GM12875 (cell line): Measurements from ENCODE around the gene MEG3.

ENCODE experiments used
- H3K4me3 ChIP-seq: one replicate; pipeline ENCODE4 v1.5.1; 2011; ENCODE audit warnings: low read depth, low read length, control low read depth
- CTCF ChIP-seq: IDR thresholded peaks from 2 replicates; pipeline ENCODE4 v1.5.1; 2011; ENCODE audit warnings: low read depth, mild to moderate bottlenecking, control low read depth, inconsistent platforms, low read length, moderate library complexity, borderline replicate concordance; ENCODE audit not compliant: insufficient read depth

The MEG3 gene

DNA sequence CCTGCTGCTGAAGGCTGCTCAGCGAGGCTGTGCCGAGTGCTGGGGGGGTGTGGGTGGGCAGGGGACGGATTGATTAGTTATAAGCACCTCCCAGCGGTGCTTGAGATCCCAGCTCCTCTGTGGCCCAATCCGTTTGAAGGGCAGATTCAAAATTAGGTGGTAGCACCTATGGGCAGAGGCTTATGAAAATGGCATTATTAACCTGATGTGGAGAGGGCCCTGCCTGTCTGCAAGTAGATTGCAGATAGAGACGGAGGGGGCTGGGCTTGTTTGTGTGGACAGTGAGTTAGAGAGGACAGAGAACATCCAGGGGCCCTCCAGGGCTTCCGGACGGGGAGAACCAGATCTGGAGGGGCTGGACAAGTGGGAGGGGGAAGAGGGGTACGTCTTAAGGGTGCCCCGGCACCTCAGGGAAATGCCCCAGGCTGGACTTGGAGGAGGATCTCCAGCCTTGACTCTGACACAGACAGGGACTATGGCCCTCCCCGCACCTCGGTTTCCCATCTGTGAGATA lies 77.8 kb downstream of the MEG3 start, which contains the start of gene RTL1:
TSS of gene RTL1 (minus strand) at position 51 of the 514 bp plus-strand sequence. CDS start 18,934 bp downstream, outside the sequence.
- no peak within 1 kb of the TSS for H3K4me3 ChIP-seq
- TF ChIP-seq CTCF, result no peak

- no peak for TF ChIP-seq CTCF
Observed at GRCh38 chr14:100904307-100905087, 78.6 kb downstream of the MEG3 start.

DNA sequence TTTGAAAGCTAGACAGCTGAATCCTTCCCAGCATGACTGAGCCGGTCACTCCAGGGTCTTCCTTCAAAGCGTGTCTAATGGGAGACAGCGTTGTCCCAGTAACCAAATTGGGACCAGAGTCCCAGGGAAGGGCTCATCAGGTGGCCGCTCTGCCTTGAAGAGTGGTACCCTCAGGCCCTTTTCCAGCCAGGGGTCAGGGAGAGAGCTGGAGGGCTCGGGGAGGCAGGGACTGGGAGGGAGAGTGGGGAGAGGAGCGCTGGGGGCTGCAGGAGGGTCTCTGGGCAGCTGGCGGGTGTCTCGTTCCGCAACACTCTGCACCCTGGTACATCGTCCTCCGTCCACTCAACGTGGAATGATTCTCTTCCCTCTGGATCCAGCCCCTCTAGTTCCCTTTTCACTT lies 79.2 kb downstream of the MEG3 start:
- no peak overlapping the region for H3K4me3 ChIP-seq
- no peak for TF ChIP-seq CTCF

More at GRCh38 chr14:100904307-100905087, 78.6 kb downstream of the MEG3 start:
- H3K4me3 ChIP-seq, result no peak overlapping the region

GRCh38 chr14:100906420-100906819 lies 80.5 kb downstream of the MEG3 start:
- H3K4me3 ChIP-seq, result no peak overlapping the region
- 0 out of 2 replicates have a peak, but pooled peaks have one; percentile 16 for TF ChIP-seq CTCF

DNA sequence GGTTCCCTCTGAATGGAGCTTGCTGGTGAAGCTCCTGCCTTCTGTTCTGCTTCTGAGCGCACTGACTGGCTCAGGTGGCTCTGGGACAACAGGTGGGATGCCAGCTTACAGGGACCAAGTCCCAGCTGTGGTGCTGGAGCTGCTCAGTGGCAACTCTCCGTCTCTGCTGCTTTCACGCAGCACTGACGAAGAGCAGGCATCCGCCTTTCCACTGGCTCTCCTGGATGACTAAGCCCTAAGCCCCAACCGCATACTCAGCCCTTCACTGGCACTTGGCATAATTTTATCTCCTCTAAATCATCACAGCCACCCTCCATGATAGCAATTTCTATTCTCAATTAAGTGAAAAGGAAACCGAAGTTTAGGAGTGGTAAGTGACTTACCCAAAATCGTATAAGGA lies 81.3 kb downstream of the MEG3 start:
- no peak for TF ChIP-seq CTCF

DNA sequence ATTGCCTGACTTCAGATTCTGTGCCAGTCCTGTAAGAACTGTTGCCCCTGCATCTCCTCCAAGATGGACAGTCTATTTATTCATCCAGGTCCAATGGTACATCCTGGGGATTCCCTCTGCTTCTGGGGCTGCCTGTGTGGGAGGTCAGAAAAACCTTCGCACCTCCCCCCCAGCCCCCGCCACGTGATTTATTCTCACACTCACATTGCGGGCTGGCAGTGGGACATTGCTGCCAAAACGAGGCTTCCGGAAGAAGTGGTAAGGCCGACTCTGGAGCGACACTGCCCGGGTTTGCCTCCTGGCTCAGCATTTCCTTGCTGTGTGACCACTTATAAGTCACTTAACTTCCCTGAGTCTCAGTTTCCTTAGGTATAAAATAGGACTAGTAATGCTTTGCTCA lies 83.5 kb downstream of the MEG3 start:
- H3K4me3 ChIP-seq, result no peak overlapping the region
- TF ChIP-seq CTCF, result no peak

More for the DNA sequence above, 81.3 kb downstream of the MEG3 start:
- no peak overlapping the region for H3K4me3 ChIP-seq
